ENCODE results near the gene BACH2. TPM values are rescaled to one million over a fixed set of nuclear protein-coding genes. Genes with fewer than 3 reads are reported as not detected.
A peak's percentile ranks its signal among the peaks of the same experiment; 100 is the strongest.
"Not testable (repeated sequence)": the region's sequence is repeated elsewhere in the genome, so short reads cannot be mapped to it uniquely, and the experiment has no call there.

BACH2 gene
- total RNA-seq, 1 donor from 2014 or later = 11.9 TPM

- DNase-seq = no peak
Measured at GRCh38 chr6:90301816-90302215, 5.2 kb upstream of the BACH2 start.

- DNase-seq = no peak
Measured at GRCh38 chr6:90298459-90299053, 1.9 kb upstream of the BACH2 start.

- DNase-seq = no peak
Measured at GRCh38 chr6:90297867-90298381, 1.3 kb upstream of the BACH2 start.

GRCh38 chr6:90297115-90297866 lies 648 bp upstream of the BACH2 start:
- DNase-seq = no peak

- peak; percentile 82 for DNase-seq
Measured at GRCh38 chr6:90295854-90296340, 746 bp downstream of the BACH2 start.

- DNase-seq = peak; percentile 46
Measured at GRCh38 chr6:90294989-90295853, 1.4 kb downstream of the BACH2 start.

- DNase-seq = no peak
Measured at GRCh38 chr6:90294614-90294988, 2.0 kb downstream of the BACH2 start.

- DNase-seq = no peak
Measured at GRCh38 chr6:90294008-90294511, 2.6 kb downstream of the BACH2 start.

- DNase-seq = no peak
Measured at GRCh38 chr6:90293319-90293953, 3.2 kb downstream of the BACH2 start.

- no peak for DNase-seq
Measured at GRCh38 chr6:90291565-90291964, 5.1 kb downstream of the BACH2 start.

GRCh38 chr6:90290811-90291420 lies 5.7 kb downstream of the BACH2 start:
- no peak for DNase-seq

- no peak for DNase-seq
Measured at GRCh38 chr6:90289902-90290301, 6.7 kb downstream of the BACH2 start.

- no peak for DNase-seq
Measured at GRCh38 chr6:90288404-90288803, 8.2 kb downstream of the BACH2 start.

- DNase-seq = no peak
Measured at GRCh38 chr6:90286884-90287488, 9.7 kb downstream of the BACH2 start.

GRCh38 chr6:90285611-90286381 lies 10.8 kb downstream of the BACH2 start:
- peak; percentile 75 for DNase-seq

GRCh38 chr6:90285042-90285481 lies 11.6 kb downstream of the BACH2 start:
- no peak for DNase-seq

GRCh38 chr6:90284236-90285041 lies 12.2 kb downstream of the BACH2 start:
- peak; percentile 41 for DNase-seq

- DNase-seq = not testable (repeated sequence)
Measured at GRCh38 chr6:90282265-90282664, 14.4 kb downstream of the BACH2 start.

- DNase-seq = no peak
Measured at GRCh38 chr6:90278129-90278528, 18.5 kb downstream of the BACH2 start.
